Vagina (tissue), 2 donors: ENCODE results near the gene PREPL.

ENCODE experiments used
- CTCF ChIP-seq, 3 experiments: fragments of 450-650 bp in 2 of 3; fragments of 200-600 bp in 1 of 3; sonication (generic) in 1 of 3; IDR thresholded peaks; one replicate each; pipeline ENCODE4 v1.5.1; 2017 to 2019; ENCODE audit warnings: antibody characterized with exemption in 3 of 3, mild to moderate bottlenecking in 2 of 3, moderate library complexity in 2 of 3
- POLR2A ChIP-seq, 2 donors: fragments of 450-650 bp; IDR thresholded peaks; one replicate each; pipeline ENCODE4 v1.6.1; 2017; ENCODE audit warnings: antibody characterized with exemption in 2 of 2, mild to moderate bottlenecking in 2 of 2, moderate library complexity in 2 of 2
- POLR2AphosphoS5 ChIP-seq, 2 donors: sonication (generic); formaldehyde crosslinking; IDR thresholded peaks; one replicate each; pipeline ENCODE4 v1.9.0; 2017; ENCODE audit warnings: antibody characterized with exemption in 2 of 2, mild to moderate bottlenecking in 2 of 2, low read depth in 1 of 2; ENCODE audit not compliant: insufficient read depth in 1 of 2

- TF ChIP-seq POLR2A (IDR thresholded peaks at IDR 0.05) (no peak), CTCF (IDR thresholded peaks at IDR 0.05) (no peak), POLR2AphosphoS5 (IDR thresholded peaks at IDR 0.05; ENCODE audit: insufficient read depth in 1 of 2, low read depth in 1 of 2) (no peak)
Measured at GRCh38 chr2:44269831-44270230, 91.5 kb downstream of the PREPL start.
